Progenitor cell of endocrine pancreas (in vitro differentiated cells): ENCODE measurements around the gene ABCC6. TPM values are rescaled to one million over a fixed set of nuclear protein-coding genes. Genes with fewer than 3 reads are reported as not detected.
A peak's percentile ranks its signal among the peaks of the same experiment; 100 is the strongest.
"Not testable (repeated sequence)": the region's sequence is repeated elsewhere in the genome, so short reads cannot be mapped to it uniquely, and the experiment has no call there.

Source experiments
- DNase-seq: peaks from one replicate; pipeline ENCODE4 v3.0.0; 2021; ENCODE audit warnings: low spot score; ENCODE audit not compliant: unreplicated experiment
- H3K27ac Mint-ChIP-seq: 2 replicates; pipeline ENCODE4 v1.8.0; 2021; ENCODE audit warnings: mild to moderate bottlenecking, moderate library complexity, mixed read lengths
- H3K27me3 Mint-ChIP-seq: 2 replicates; pipeline ENCODE4 v1.8.0; 2021; ENCODE audit warnings: mixed read lengths
- H3K36me3 Mint-ChIP-seq: 2 replicates; pipeline ENCODE4 v1.8.0; 2022; ENCODE audit warnings: mixed read lengths; ENCODE audit not compliant: insufficient read depth
- H3K4me1 Mint-ChIP-seq: 2 replicates; pipeline ENCODE4 v1.8.0; 2021; ENCODE audit warnings: low read depth, mixed read lengths
- H3K4me3 Mint-ChIP-seq: 2 replicates; pipeline ENCODE4 v1.8.0; 2021; ENCODE audit warnings: low read depth, mild to moderate bottlenecking, moderate library complexity, mixed read lengths
- H3K9me3 Mint-ChIP-seq: 2 replicates; pipeline ENCODE4 v1.8.0; 2021; ENCODE audit warnings: low read depth, mixed read lengths
- CTCF ChIP-seq: fragments of 200-600 bp; sonication (generic); IDR thresholded peaks from one replicate; pipeline ENCODE4 v1.5.0; 2021; ENCODE audit warnings: antibody characterized with exemption, mild to moderate bottlenecking; ENCODE audit not compliant: unreplicated experiment
- total RNA-seq: library from RNA; stranded (reverse); gene quantifications from 2 replicates; pipeline ENCODE4 v1.2.1, GENCODE V29; 2021

Gene ABCC6
- total RNA-seq, 1 donor from 2014 or later: 9.8 TPM

GRCh38 chr16:16257301-16257923, 34.1 kb upstream of the ABCC6 start:
- not testable (repeated sequence) for H3K27ac Mint-ChIP-seq, H3K4me1 Mint-ChIP-seq, H3K4me3 Mint-ChIP-seq, H3K9me3 Mint-ChIP-seq, H3K27me3 Mint-ChIP-seq, H3K36me3 Mint-ChIP-seq, DNase-seq
- TF ChIP-seq CTCF: peak; percentile 38

- H3K36me3 Mint-ChIP-seq, H3K4me1 Mint-ChIP-seq, H3K4me3 Mint-ChIP-seq, H3K27ac Mint-ChIP-seq, DNase-seq, H3K9me3 Mint-ChIP-seq, H3K27me3 Mint-ChIP-seq: not testable (repeated sequence)
Measured at GRCh38 chr16:16252377-16252776, 29.1 kb upstream of the ABCC6 start.

- H3K36me3 Mint-ChIP-seq, H3K9me3 Mint-ChIP-seq, H3K27me3 Mint-ChIP-seq, H3K4me3 Mint-ChIP-seq, DNase-seq, H3K27ac Mint-ChIP-seq, H3K4me1 Mint-ChIP-seq: not testable (repeated sequence)
Measured at GRCh38 chr16:16249621-16250330, 26.5 kb upstream of the ABCC6 start.

GRCh38 chr16:16247439-16247838, 24.1 kb upstream of the ABCC6 start:
- not testable (repeated sequence) for H3K4me3 Mint-ChIP-seq, H3K27me3 Mint-ChIP-seq, H3K36me3 Mint-ChIP-seq, DNase-seq, H3K27ac Mint-ChIP-seq, H3K9me3 Mint-ChIP-seq, H3K4me1 Mint-ChIP-seq

- DNase-seq, H3K4me3 Mint-ChIP-seq, H3K9me3 Mint-ChIP-seq, H3K4me1 Mint-ChIP-seq, H3K27me3 Mint-ChIP-seq, H3K36me3 Mint-ChIP-seq, H3K27ac Mint-ChIP-seq: not testable (repeated sequence)
Measured at GRCh38 chr16:16246578-16247262, 23.4 kb upstream of the ABCC6 start.

GRCh38 chr16:16243886-16244285, 20.6 kb upstream of the ABCC6 start:
- H3K27ac Mint-ChIP-seq, H3K36me3 Mint-ChIP-seq, DNase-seq, H3K4me3 Mint-ChIP-seq, H3K4me1 Mint-ChIP-seq, H3K27me3 Mint-ChIP-seq, H3K9me3 Mint-ChIP-seq: not testable (repeated sequence)

GRCh38 chr16:16240667-16241066, 17.4 kb upstream of the ABCC6 start:
- not testable (repeated sequence) for H3K4me3 Mint-ChIP-seq, H3K36me3 Mint-ChIP-seq, H3K27me3 Mint-ChIP-seq, H3K4me1 Mint-ChIP-seq, DNase-seq, H3K9me3 Mint-ChIP-seq, H3K27ac Mint-ChIP-seq

- H3K4me1 Mint-ChIP-seq, H3K4me3 Mint-ChIP-seq, H3K27me3 Mint-ChIP-seq, H3K27ac Mint-ChIP-seq, DNase-seq, H3K36me3 Mint-ChIP-seq, H3K9me3 Mint-ChIP-seq: not testable (repeated sequence)
Measured at GRCh38 chr16:16237738-16238137, 14.4 kb upstream of the ABCC6 start.

GRCh38 chr16:16237071-16237470, 13.8 kb upstream of the ABCC6 start:
- DNase-seq, H3K27me3 Mint-ChIP-seq, H3K4me1 Mint-ChIP-seq, H3K4me3 Mint-ChIP-seq, H3K27ac Mint-ChIP-seq, H3K36me3 Mint-ChIP-seq, H3K9me3 Mint-ChIP-seq: not testable (repeated sequence)

GRCh38 chr16:16232692-16233061, 9.4 kb upstream of the ABCC6 start:
- H3K27me3 Mint-ChIP-seq, H3K27ac Mint-ChIP-seq, H3K36me3 Mint-ChIP-seq, H3K9me3 Mint-ChIP-seq, H3K4me3 Mint-ChIP-seq, H3K4me1 Mint-ChIP-seq, DNase-seq: not testable (repeated sequence)

- H3K27me3 Mint-ChIP-seq, H3K4me1 Mint-ChIP-seq, DNase-seq, H3K36me3 Mint-ChIP-seq, H3K27ac Mint-ChIP-seq, H3K9me3 Mint-ChIP-seq: not testable (repeated sequence)
- peak overlapping the region; percentile 47 for H3K4me3 Mint-ChIP-seq
Measured at GRCh38 chr16:16223662-16224241, 458 bp upstream of the ABCC6 start.

- H3K36me3 Mint-ChIP-seq, H3K27ac Mint-ChIP-seq, H3K4me1 Mint-ChIP-seq, H3K4me3 Mint-ChIP-seq, H3K27me3 Mint-ChIP-seq, H3K9me3 Mint-ChIP-seq, DNase-seq: not testable (repeated sequence)
Measured at GRCh38 chr16:16221382-16221781, 1.9 kb downstream of the ABCC6 start.
